Mucosa of descending colon (tissue), 3 donors: ENCODE measurements around the gene ITGB1. TPM values are rescaled to one million over a fixed set of nuclear protein-coding genes. Genes with fewer than 3 reads are reported as not detected.

Experiments
- ATAC-seq: fragments of 200-7000 bp; cut with Tn5 transposase; one replicate; pipeline ENCODE4 v1.9.1; 2020; ENCODE audit warnings: mild to moderate bottlenecking, moderate library complexity
- DNase-seq, 3 donors: peaks; one replicate each; pipeline ENCODE4 v3.0.0-alpha.2; 2020
- H3K36me3 ChIP-seq: fragments of 200-600 bp; one replicate; pipeline ENCODE4 v1.8.0; 2021; ENCODE audit warnings: low read depth, mild to moderate bottlenecking
- H3K4me1 ChIP-seq: fragments of 200-600 bp; one replicate; pipeline ENCODE4 v1.8.0; 2021; ENCODE audit warnings: low read depth, mild to moderate bottlenecking
- H3K4me3 ChIP-seq: fragments of 200-600 bp; one replicate; pipeline ENCODE4 v1.8.0; 2021; ENCODE audit warnings: mild to moderate bottlenecking
- H3K9me3 ChIP-seq: fragments of 200-600 bp; one replicate; pipeline ENCODE4 v1.8.0; 2021; ENCODE audit warnings: mild to moderate bottlenecking
- intact Hi-C, 2 donors: fragments of 100-400 bp; cut with DNase I in 1 of 2; cut with micrococcal nuclease in 1 of 2; formaldehyde crosslinking; loops; one replicate each; pipeline versions ENCODE4 v1.11.0 to v1.11.1; 2022; cut with DNase I, micrococcal nuclease
- total RNA-seq, 3 donors: library from RNA; stranded (reverse); fragmentation: NEBNext Ultra II Directional in 2 of 3; extraction: Animal tissue kit (Norgen Biotek cat#: 25700) in 2 of 3; gene quantifications; one replicate each; pipeline versions ENCODE4 v1.2.1 to v1.2.4, GENCODE V29; 2021 to 2023
- TF ChIP-seq, protein P1 (sequence below): fragments of 200-600 bp; IDR thresholded peaks from one replicate; pipeline ENCODE4 v1.8.0; 2022; ENCODE audit warnings: antibody characterized with exemption, mild to moderate bottlenecking
- donor health status: DM: no; HTN: no; CAD: no; lungs with moderate emphysema.
- donor health status: DM: no; HTN: no; CAD: no.
- donor health status: DM: no; HTN: yes; CAD: no.

ITGB1 gene
- total RNA-seq, 3 donors from 2014 or later: 268 to 515 (median 274) TPM

DNA sequence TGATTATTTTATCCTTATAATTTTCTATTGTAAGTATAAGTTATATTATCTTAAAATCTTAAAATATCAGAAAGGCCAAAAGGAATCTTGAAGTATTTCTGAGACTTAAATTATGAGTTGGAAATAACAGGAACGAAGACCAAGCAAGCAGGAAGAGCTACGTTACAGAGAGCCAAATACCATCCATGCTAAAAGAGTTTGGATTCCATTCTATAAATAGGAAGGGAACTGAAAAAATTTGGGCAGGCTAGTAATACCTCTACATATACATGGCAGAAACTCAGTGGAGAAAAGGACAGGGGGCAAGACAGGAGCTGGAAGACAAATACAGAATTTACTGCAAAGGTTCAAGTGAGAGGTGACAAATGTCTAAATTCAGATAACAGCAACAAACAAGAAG lies 16.7 kb downstream of the ITGB1 start:
- TF ChIP-seq, protein P1, sequence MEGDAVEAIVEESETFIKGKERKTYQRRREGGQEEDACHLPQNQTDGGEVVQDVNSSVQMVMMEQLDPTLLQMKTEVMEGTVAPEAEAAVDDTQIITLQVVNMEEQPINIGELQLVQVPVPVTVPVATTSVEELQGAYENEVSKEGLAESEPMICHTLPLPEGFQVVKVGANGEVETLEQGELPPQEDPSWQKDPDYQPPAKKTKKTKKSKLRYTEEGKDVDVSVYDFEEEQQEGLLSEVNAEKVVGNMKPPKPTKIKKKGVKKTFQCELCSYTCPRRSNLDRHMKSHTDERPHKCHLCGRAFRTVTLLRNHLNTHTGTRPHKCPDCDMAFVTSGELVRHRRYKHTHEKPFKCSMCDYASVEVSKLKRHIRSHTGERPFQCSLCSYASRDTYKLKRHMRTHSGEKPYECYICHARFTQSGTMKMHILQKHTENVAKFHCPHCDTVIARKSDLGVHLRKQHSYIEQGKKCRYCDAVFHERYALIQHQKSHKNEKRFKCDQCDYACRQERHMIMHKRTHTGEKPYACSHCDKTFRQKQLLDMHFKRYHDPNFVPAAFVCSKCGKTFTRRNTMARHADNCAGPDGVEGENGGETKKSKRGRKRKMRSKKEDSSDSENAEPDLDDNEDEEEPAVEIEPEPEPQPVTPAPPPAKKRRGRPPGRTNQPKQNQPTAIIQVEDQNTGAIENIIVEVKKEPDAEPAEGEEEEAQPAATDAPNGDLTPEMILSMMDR: no peak

DNA sequence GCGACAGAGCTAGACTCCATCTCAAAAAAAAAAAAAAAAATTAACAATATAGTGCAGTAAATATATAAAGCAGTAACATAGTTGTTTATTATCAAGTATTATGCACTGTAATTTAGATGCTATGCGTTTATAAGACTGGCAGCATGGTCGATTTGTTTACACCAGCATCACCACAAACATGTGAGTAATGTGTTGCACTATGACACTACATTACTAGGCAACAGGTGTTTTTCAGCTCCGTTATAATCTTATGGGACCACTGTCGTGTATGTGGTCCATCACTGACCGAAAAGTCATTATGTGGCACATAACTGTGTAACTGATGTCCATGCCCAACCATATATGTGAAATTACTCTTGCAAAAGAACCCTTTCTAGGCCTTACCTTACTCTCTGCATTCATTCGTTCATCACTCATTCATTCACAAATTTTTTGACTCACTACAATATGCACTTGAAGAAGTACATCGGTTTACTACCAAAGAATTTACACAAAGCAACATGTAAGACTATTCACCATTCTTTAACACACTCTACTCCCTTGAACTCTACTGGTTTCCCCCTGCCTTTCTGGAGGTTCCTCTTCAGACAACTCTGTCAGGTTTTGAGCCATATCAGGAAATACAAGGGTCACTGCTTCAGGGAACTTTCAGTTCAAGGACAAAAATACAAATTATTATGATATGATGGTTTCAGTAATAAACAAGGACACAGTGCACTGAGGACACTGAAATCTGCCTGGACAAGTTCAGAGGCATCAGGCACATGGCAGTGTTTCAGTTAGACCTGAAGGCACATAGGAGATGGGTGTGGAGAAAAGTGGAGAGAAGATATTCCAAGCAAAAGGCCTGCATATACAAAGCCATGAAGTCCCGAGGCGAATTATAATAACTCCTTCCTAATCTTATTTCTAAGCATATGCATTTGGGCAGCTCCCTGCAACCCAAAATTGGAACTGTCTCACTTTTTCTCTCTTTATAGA lies 17.4 kb downstream of the ITGB1 start:
- no peaks in the 10 kb centered on the region for H3K36me3 ChIP-seq
- TF ChIP-seq, protein P1: no peak
- peaks cover 50% of the 10 kb centered on the region for H3K4me1 ChIP-seq
- ATAC-seq (no peak), DNase-seq (no peak)
- H3K4me3 ChIP-seq: no peak overlapping the region
- no peaks in the 10 kb centered on the region for H3K9me3 ChIP-seq
- intact Hi-C loops: no loop called here

More for the DNA sequence above, 16.7 kb downstream of the ITGB1 start:
- Histone ChIP-seq H3K9me3 (no peaks in the 10 kb centered on the region), H3K4me1 (peaks cover 50% of the 10 kb centered on the region), H3K36me3 (no peaks in the 10 kb centered on the region), H3K4me3 (no peak overlapping the region)
- DNase-seq (no peak), ATAC-seq (no peak)
- intact Hi-C loops: no loop called here

DNA sequence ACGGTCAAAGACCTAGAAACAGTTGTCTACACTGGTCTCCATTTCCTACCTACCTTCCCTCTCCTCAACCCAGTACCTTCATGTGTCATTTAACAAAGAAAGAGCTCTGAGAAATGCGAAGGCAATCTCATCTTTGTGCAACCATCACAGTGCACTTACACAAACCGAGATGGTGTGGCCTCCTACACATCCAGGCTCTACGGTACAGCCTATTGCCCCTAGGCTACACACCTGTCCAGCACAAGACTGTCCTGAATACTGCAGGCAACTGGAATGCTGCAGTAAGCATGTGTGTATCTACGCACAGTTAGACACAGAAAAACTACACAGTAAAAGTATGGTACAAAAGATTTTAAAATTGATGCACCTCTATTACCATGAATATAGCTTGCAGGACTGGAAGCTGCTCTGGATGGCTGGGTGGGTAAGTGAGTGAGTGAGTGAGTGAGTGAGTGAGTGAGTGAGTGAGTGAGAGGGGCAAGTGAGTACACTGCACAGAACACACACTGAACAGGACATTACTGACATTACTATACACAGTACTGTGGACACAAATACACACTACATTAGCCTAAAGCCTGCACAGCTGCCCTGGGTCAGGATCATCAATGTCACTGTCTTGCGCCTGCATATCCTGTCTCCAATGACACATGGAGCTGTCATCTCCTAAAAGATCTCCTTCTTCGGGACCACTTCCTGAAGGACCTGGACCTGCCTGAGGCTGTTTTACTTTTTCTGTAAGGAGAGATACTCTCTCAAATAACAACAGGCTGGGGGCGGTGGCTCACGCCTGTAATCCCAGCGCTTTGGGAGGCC lies 18.5 kb downstream of the ITGB1 start:
- TF ChIP-seq, protein P1: no peak
- Histone ChIP-seq H3K9me3 (no peaks in the 10 kb centered on the region), H3K36me3 (no peaks in the 10 kb centered on the region), H3K4me3 (no peak overlapping the region), H3K4me1 (peaks cover 47% of the 10 kb centered on the region)
- no peak for DNase-seq
- intact Hi-C loops: no loop called here
- ATAC-seq: no peak

DNA sequence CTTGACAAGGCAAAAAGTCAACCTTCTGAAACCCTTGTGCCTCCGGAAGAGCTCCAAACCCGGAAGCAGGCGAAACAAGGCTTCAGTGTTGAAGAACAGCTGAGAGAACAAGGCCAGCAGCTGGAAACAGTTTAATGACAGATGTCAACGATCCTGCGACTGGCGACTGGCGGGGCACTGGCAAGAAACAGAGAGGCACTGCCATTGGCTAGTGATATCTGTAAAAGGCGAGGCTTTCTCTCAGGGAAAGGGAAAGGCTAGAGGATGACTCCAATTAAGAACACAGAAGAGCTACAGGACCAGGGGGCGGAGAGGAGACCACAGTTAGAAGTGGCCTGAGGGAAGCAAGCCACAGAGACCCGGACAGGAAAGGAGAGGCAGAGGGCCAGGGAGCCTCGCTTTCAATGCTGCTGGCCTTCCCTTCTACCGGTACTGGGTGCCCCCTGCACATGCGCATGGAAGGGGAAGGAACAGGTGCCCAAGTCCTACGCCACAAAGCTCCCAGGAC lies 19.4 kb downstream of the ITGB1 start:
- Histone ChIP-seq H3K36me3 (no peaks in the 10 kb centered on the region), H3K4me1 (peaks cover 40% of the 10 kb centered on the region), H3K9me3 (no peaks in the 10 kb centered on the region), H3K4me3 (no peak overlapping the region)
- peak; percentile 52 to 57 (median 56) for DNase-seq
- intact Hi-C loops: no loop called here
- peak; percentile 85 for ATAC-seq
- TF ChIP-seq, protein P1: no peak

DNA sequence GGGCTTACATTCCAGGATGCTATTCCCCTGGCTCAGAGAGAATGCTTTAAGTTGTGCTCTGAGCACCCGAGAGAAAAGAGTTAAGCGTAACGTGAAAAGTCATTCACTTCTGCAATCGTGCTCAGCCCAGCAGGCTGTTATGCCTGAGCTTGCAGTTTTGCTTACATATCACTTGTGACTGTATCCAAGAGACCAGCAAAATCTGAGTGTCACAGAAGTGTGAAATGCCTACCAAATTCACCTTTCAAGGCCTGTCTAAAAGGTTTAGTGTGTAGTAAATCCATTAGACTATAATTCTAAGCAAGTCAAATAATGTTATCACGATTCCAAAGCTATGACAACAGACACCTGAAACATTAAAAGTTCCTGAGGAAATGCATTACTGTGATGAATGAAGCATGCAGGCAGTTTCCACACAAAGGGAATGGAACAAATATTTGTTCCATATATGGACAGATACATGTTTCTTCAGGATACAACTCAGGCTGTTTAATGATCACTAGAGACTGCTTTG lies 20.1 kb downstream of the ITGB1 start:
- Histone ChIP-seq H3K4me3 (no peak overlapping the region), H3K36me3 (no peaks in the 10 kb centered on the region), H3K9me3 (no peaks in the 10 kb centered on the region), H3K4me1 (peaks cover 33% of the 10 kb centered on the region)
- DNase-seq (no peak), ATAC-seq (peak; percentile 52)
- intact Hi-C loops: no loop called here
- TF ChIP-seq, protein P1: no peak
